Smooth muscle cell (in vitro differentiated cells): ENCODE data around the gene ZNF557. TPM values are rescaled to one million over a fixed set of nuclear protein-coding genes. Genes with fewer than 3 reads are reported as not detected.
"Not testable (repeated sequence)": the region's sequence is repeated elsewhere in the genome, so short reads cannot be mapped to it uniquely, and the experiment has no call there.

Experiments used
- DNase-seq: peaks from one replicate; lab custom pipeline; 2025; ENCODE audit not compliant: unreplicated experiment; lab: John Stamatoyannopoulos, UW
- H2AFZ ChIP-seq: fragments of 200-600 bp; sonication (generic); 2 replicates; pipeline ENCODE4 v1.6.0; 2016; ENCODE audit warnings: antibody characterized with exemption, low read depth, mild to moderate bottlenecking
- H3F3A ChIP-seq: fragments of 200-600 bp; sonication (generic); 2 replicates; pipeline ENCODE4 v1.6.0; 2017; ENCODE audit warnings: antibody characterized with exemption, low read depth
- H3K27ac ChIP-seq: fragments of 200-600 bp; sonication (generic); 2 replicates; pipeline ENCODE4 v1.5.1; 2016; ENCODE audit warnings: low read depth, mild to moderate bottlenecking
- H3K27me3 ChIP-seq: fragments of 200-600 bp; sonication (generic); 2 replicates; pipeline ENCODE4 v1.6.1; 2016; ENCODE audit warnings: low read depth, mild to moderate bottlenecking
- H3K36me3 ChIP-seq: fragments of 200-600 bp; sonication (generic); 2 replicates; pipeline ENCODE4 v1.5.1; 2016; ENCODE audit warnings: low read depth
- H3K4me1 ChIP-seq: fragments of 200-600 bp; sonication (generic); 2 replicates; pipeline ENCODE4 v1.5.1; 2016; ENCODE audit warnings: low read depth
- H3K4me2 ChIP-seq: fragments of 200-600 bp; sonication (generic); 2 replicates; pipeline ENCODE4 v1.6.0; 2016; ENCODE audit warnings: mild to moderate bottlenecking
- H3K4me3 ChIP-seq: fragments of 200-600 bp; sonication (generic); 2 replicates; pipeline ENCODE4 v1.5.1; 2016; ENCODE audit warnings: mild to moderate bottlenecking
- H3K79me2 ChIP-seq: fragments of 200-600 bp; sonication (generic); 2 replicates; pipeline ENCODE4 v1.6.0; 2016; ENCODE audit warnings: low read depth, mild to moderate bottlenecking
- H3K9ac ChIP-seq: fragments of 200-600 bp; sonication (generic); 2 replicates; pipeline ENCODE4 v1.6.0; 2016; ENCODE audit warnings: low read depth
- H3K9me3 ChIP-seq: fragments of 200-600 bp; sonication (generic); replicated peaks from 2 replicates; pipeline ENCODE4 v1.5.1; 2016; ENCODE audit warnings: low read depth
- H4K20me1 ChIP-seq: fragments of 200-600 bp; sonication (generic); 2 replicates; pipeline ENCODE4 v1.6.0; 2016; ENCODE audit warnings: low read depth
- WGBS: methylation state at CpG from one replicate; pipeline ENCODE4 v1.1.7; 2016; ENCODE audit warnings: low lambda C conversion rate; 5-methylcytosine and 5-hydroxymethylcytosine counted together
- polyA plus RNA-seq: library from polyadenylated mRNA; unstranded; fragments of >200 nt; fragmentation: Nextera tagmentation; extraction: Ambion mirVana; gene quantifications from 2 replicates; pipeline ENCODE4 v1.2.1, GENCODE V29; 2016
- total RNA-seq: library from RNA; depleted of rRNA; stranded (reverse); fragments of >200 nt; gene quantifications from 2 replicates; pipeline ENCODE4 v1.2.3, GENCODE V29; 2014
- TF ChIP-seq, protein P1 (sequence below): fragments of 200-600 bp; sonication (generic); IDR thresholded peaks from 2 replicates; pipeline ENCODE4 v1.5.1; 2017; ENCODE audit warnings: borderline replicate concordance, mild to moderate bottlenecking, antibody characterized with exemption; ENCODE audit not compliant: insufficient read depth, poor library complexity, severe bottlenecking

The ZNF557 gene
- total and polyA plus RNA-seq, 2 experiments from 2014 or later = 4.2 to 9.7 TPM

DNA sequence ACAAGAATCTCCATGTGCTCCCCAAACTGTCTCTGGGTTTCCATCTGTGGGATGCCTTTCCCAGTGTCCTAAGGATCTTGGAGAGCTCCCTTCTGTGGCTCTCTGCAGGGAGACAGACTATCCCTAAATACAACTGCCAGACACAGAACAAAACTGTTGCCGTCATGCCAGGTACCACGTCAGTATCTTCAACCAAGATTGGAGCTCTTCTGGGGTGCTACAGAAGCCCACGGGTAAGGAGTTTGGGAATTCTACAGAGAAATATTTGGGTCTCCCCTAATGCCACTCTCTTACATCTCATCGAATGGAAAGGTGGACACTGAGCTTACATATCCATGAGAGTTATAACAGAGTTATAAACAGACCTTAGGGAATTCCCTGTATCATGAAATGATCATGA, 6.2 kb upstream of the ZNF557 start:
- no peak for DNase-seq
- 82% methylated on average over 4 of the region's 4 CpGs for WGBS
- no peaks in the 10 kb centered on the region for H3K9me3 ChIP-seq

DNA sequence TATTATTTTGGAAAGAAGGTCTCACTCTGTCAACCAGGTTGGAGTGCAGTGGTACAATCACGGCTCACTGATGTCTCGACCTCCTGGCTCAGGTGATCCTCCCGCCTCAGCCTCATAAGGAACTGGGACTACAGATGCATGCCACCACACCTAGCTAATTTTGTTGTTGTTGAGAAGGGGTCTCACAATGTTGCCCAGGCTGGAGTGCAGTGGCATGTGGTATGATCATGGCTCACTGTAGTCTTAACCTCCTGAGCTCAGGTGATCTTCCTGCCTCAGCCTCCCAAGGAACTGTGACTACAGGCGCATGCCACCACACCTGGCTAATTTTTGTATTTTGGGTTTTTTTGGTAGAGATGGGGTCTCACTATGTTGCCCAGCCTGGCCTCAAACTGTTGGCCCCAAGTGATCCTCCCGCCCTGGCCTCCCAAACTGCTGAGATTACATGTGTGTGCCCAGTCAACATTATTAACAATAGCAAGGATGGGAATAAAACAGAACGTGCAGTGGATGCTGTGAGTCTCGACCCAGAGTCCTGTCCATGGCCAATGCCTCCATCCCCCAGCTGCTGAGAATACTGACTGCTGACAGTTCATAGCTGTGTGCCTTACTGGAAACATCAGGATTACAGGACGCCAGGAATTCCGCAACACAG, 5.6 kb upstream of the ZNF557 start:
- H4K20me1 ChIP-seq = no peaks in the 10 kb centered on the region
- H3K4me3 ChIP-seq = no peak overlapping the region
- TF ChIP-seq, protein P1, sequence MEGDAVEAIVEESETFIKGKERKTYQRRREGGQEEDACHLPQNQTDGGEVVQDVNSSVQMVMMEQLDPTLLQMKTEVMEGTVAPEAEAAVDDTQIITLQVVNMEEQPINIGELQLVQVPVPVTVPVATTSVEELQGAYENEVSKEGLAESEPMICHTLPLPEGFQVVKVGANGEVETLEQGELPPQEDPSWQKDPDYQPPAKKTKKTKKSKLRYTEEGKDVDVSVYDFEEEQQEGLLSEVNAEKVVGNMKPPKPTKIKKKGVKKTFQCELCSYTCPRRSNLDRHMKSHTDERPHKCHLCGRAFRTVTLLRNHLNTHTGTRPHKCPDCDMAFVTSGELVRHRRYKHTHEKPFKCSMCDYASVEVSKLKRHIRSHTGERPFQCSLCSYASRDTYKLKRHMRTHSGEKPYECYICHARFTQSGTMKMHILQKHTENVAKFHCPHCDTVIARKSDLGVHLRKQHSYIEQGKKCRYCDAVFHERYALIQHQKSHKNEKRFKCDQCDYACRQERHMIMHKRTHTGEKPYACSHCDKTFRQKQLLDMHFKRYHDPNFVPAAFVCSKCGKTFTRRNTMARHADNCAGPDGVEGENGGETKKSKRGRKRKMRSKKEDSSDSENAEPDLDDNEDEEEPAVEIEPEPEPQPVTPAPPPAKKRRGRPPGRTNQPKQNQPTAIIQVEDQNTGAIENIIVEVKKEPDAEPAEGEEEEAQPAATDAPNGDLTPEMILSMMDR = no peak
- no peak overlapping the region for H3K4me2 ChIP-seq
- no peak overlapping the region for H3K9ac ChIP-seq
- no peaks in the 10 kb centered on the region for H3K79me2 ChIP-seq
- H3F3A ChIP-seq = peaks cover 8% of the 10 kb centered on the region
- 86% methylated on average over 9 of the region's 9 CpGs for WGBS
- no peak overlapping the region for H2AFZ ChIP-seq
- no peaks in the 10 kb centered on the region for H3K9me3 ChIP-seq
- H3K36me3 ChIP-seq = no peaks in the 10 kb centered on the region
- DNase-seq = no peak
- no peak overlapping the region for H3K27ac ChIP-seq
- H3K4me1 ChIP-seq = no peaks in the 10 kb centered on the region
- no peaks in the 10 kb centered on the region for H3K27me3 ChIP-seq

More for the DNA sequence above, 6.2 kb upstream of the ZNF557 start:
- no peaks in the 10 kb centered on the region for H3K79me2 ChIP-seq
- TF ChIP-seq, protein P1 = no peak
- H3K27ac ChIP-seq = no peak overlapping the region
- H2AFZ ChIP-seq = no peak overlapping the region
- no peak overlapping the region for H3K4me2 ChIP-seq
- H4K20me1 ChIP-seq = no peaks in the 10 kb centered on the region
- H3K9ac ChIP-seq = no peak overlapping the region
- no peak overlapping the region for H3K4me3 ChIP-seq
- H3K27me3 ChIP-seq = no peaks in the 10 kb centered on the region
- no peaks in the 10 kb centered on the region for H3K36me3 ChIP-seq
- H3F3A ChIP-seq = peaks cover 4% of the 10 kb centered on the region
- H3K4me1 ChIP-seq = no peaks in the 10 kb centered on the region

DNA sequence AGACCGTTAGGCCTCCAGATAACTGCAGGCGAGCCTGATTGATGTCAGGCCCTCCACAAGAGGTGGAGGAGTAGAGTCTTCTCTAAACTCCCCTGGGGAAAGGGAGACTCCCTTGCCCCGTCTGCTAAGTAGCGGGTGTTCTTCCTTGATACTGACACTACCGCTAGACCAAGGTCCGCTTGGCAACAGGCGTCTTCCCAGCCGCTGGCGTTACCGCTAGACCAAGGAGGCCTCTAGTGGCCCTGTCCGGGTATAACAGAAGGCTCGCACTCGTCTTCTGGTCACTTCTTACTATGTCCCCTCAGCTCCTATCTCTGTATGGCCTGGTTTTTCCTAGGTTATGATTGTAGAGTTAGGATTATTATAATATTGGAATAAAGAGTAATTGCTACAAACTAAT, 2.4 kb upstream of the ZNF557 start:
- H3K4me1 ChIP-seq, H4K20me1 ChIP-seq, H3K27me3 ChIP-seq, H3K4me3 ChIP-seq, H3K36me3 ChIP-seq, H3K9me3 ChIP-seq, DNase-seq, H3K27ac ChIP-seq, H3K9ac ChIP-seq, H3K79me2 ChIP-seq, H3K4me2 ChIP-seq, H2AFZ ChIP-seq, H3F3A ChIP-seq: not testable (repeated sequence)
- WGBS = 46% methylated on average over 13 of the region's 13 CpGs

DNA sequence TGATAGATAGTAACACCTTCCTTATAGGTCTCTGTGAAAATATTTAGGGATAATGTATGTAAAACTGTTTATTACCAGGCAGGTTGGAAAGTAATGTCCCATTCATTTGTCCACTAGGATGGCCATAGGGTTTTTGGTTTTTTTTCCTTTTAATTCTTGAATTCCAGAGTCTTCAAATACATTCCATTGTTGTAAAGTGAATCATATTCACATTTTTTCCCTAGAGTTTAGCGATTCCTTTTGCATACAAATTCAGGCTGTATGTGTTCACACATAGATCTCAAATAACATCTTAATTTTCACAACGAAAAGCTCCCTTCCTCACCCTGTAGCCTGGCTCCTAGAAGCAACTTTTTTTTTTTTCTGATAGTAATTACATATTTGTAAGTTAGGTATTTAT, 1.8 kb upstream of the ZNF557 start:
- no peak for DNase-seq
- no peak overlapping the region for H3K4me2 ChIP-seq

More for the DNA sequence above, 1.8 kb upstream of the ZNF557 start:
- Histone ChIP-seq H3K4me3 (no peak overlapping the region), H3K79me2 (peaks cover 10% of the 10 kb centered on the region), H3K36me3 (peaks cover 5% of the 10 kb centered on the region), H4K20me1 (no peaks in the 10 kb centered on the region), H3F3A (peaks cover 8% of the 10 kb centered on the region), H3K9me3 (no peaks in the 10 kb centered on the region), H3K4me1 (peaks cover 5% of the 10 kb centered on the region), H2AFZ (no peak overlapping the region), H3K9ac (no peak overlapping the region), H3K27me3 (no peaks in the 10 kb centered on the region), H3K27ac (no peak overlapping the region)
- 82% methylated on average over 2 of the region's 2 CpGs for WGBS
- TF ChIP-seq, protein P1 = no peak
